HG03045 (cell line): ENCODE results near the gene KAT2A.

ENCODE experiments used
- ATAC-seq: cut with Tn5 transposase; IDR thresholded peaks from one replicate; pipeline ENCODE4 v1.9.1; 2021; ENCODE audit warnings: mild to moderate bottlenecking, moderate library complexity; ENCODE audit not compliant: unreplicated experiment

Gene KAT2A

DNA sequence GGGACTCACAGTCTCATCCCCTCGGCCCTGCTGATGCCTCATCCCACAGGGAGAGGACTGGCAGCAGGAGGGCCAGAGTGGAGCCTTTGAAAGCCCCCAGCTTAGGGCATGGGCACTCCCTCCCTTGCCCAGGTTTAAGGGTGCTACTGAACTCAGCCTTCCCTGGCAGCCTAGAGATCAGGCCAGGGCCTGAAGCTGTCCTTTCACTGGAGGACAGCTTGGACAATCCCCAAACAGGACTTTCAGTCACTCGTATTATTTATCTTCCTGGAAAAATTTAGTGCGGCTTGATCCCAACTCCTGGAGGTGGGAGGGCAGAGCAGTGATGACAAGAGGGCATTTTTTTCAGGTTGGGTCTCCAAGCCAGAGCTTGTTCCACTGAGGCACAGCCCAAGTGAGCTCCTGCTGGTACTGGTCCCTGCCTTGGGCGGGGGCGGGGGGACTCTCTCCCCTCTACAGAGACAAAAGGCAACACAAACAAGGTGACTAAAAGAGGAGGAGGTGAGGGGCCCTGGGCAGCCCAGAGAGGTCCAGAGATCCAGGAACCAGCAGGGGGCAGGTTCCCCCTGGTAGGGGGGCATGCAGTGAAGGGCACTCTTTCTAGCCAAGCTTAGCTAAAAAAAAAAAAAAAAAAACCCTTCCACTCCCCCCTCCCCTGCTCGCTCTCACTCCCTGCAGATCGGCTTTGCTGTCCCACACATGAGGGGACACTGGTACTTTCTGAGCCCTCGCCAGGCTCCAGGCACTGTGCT lies 24.6 kb downstream of the KAT2A start:
- ATAC-seq: no peak

DNA sequence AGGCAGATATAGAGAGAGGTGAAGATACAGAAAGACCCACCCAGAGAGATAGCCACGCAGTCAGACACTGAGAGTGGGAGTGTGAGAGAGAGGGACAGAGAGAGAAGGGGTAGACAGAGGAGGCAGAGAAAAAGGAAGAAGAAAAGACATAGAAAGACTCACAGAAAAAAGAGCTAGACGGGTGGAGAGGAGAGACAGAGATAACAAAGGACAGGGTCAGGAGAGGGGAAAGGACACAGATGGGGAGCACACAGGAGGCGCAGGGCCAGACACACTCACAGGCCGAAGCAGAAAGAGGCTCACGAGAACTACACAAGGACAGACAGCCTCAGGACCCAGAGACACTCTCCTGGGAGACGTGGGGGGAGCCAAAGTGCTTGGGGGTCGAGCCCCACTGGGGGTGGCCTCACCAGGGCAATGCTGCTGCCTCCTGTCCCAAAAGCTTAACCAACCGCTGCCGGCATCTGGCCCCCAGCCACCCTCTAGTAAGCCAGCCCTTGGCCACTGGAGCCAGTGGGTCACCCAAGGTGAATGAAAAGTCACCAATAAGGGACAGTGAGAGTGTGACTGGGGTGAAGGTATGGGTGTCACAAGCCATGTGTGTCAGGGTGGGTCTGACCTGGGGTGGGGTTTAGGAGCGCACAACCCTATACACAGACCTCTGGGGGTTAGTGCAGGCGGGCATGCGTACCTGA lies 26.6 kb downstream of the KAT2A start:
- no peak for ATAC-seq

DNA sequence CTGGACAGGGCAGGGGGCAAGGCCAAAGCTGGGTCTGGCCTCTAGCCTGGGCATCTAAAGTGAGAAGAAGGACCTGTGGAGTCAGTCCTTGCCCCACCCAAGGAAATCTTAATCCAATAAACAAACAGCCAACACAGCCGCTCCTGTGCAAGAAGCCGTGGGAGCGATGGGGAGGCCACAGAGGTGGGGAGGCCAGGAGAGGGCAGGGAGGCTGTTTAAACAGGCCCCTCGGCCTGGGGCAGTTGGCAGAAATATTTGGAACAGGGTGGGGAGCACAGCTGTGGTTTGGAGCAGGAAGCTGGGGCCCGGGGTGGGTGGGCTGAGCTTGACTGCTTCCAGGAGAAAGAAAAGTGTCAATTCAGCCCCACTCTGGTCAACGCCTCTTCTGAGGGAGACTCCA lies 28.2 kb downstream of the KAT2A start:
- ATAC-seq: no peak

DNA sequence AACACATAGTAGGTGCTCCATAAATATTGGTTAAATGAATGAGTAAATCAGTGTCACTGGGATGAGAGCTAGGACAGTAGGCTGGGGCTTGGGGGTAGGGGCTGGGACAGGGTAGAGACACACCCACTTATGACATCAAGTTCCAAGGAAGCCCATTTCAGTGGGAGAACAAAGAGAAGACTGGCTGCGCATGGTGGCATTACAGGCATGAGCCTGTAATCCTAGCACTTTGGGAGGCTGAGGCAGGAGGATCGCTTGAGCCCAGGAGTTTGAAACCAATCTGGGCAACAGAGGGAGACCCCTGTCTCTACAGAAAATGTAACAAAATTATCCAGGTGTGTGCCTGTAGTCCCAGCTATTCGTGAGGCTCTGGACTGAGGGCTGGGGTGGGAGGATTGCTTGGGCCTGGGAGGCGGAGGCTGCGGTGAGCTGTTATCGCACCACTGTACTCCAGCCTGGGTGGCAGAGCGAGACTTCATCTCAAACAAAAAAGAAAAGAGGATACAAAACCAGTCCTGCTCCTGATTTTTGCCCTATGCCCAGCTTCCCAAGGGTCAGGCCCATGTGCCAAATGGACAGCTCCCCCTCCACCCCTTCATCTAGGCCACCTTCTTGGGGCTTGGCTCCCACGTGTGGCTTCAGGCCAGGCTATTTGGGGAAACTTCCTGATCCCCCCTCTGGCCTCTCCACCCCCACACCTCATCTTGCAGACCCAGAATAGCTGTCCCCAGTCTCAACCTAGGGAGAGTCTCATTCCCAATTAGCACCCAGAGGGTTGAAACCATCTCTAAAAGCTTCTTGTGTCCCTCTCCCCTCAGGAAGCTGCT lies 30.0 kb downstream of the KAT2A start:
- ATAC-seq: no peak

DNA sequence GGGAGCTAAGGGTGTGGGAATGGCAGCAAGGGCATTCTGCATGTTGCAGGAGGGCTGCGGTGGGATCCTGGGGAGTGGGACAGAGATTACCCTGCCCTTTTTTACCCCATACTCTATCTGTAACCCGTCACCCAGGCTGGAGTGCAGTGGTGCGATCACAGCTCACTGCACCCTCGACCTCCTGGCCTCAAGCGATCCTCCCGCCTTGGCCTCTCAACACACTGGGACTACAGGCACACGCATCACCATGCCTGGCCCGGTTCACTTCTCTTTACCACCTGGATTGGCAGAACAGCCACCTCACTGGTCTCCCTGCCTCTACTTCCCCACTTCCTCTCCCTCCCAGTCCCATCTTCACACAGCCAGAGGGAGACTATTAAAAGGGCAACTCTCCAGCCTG lies 32.4 kb downstream of the KAT2A start:
- ATAC-seq: no peak

DNA sequence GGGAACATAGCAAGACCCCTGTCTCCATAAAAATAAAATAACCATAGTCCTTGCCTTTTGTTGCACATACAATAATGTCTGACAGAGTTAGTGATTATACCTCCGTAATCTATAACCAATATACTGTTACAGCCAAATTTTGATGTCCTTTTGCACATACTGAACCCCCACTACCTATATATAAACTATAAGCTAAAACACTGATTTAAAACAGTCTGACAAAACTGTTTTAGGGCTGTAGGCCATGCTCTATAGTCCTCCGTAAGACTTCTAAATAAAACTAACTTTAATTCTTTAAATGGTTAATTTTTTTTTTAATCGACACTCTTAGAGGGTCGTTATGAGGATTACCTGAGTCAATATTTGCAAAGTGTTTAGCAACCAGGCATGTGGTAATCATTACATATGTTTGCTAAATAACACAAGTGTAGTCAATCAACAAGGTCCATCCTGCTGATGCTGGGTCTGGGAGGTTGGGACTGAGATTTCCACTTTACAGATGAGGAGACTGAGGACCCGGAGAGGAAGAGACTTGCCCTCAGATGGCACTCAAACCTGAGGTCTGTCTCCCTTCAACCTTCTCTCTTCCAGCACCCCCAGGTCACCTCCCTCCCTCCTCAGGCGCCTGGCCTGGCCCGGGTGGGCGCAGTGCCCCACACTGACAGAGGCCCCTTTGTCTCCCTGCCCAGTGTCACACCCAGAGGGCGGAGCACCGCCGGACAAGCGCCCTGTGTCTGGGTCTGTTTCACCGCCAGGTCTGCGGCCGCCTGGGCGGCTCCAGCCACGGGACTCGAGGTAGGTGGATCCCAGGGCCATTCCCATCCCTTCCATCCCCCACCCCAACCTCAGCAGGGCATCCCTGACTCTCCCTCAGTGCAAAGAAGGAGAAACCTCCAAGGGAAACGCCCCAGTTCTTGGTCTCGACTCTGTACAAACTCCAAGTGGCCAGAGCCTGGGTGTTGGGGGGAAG lies 33.1 kb downstream of the KAT2A start:
- ATAC-seq: no peak

DNA sequence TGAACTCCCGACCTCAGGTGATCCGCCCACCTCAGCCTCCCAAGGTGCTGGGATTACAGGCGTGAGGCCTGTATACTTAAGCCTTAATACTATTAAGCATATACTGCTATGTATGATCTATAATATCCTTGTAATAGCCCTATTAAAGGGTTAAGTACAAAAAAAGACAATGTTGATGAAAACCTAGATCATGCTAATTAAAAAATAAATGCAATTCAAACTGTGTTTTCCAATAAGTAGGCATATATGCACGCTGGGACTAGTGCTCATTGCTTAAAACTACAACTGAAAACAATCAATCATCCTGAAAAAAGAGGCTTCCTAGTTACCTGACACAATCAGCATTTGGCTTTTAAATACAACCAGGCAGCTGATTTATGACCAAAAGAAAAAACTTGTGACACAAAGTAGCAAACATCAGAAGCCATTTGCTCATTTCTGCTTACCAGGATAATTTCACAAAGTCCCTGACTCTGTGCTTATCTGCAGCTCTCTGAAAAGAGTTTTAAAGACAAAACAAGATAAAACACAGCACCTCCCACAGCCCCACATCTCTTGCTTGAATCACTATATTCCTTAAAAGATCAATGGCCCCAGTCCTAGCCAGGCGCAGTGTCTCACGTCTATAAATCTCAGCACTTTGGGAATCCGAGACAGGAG lies 34.0 kb downstream of the KAT2A start:
- no peak for ATAC-seq

DNA sequence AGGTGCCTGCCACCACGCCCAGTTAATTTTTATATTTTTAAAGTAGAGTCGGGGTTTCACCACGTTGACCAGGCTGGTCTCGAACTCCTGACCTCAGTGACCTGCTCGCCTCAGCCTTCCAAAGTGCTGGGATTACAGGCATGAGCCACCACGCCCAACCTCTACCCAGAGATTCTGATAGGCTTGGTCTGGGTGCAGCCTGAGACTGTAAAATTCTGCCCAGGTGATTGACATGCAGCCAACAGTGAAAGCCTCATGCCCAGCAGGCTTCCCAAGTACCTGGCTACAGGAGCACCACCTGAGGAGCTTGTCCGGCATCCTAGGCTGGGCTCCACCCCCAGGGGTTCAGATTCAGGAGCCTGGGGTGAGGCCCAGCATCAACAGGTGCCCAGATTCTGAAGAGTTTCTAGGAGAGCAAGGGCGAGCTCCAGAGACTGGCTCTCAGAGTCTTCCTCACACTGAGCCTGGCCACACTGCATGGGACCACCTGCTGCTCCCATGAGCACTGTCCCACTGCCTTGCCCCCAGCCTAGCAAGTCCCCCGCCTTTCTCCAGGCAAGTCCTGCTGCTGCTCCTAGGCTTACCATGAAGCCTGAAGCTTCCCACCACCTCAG lies 39.5 kb downstream of the KAT2A start:
- ATAC-seq: no peak

DNA sequence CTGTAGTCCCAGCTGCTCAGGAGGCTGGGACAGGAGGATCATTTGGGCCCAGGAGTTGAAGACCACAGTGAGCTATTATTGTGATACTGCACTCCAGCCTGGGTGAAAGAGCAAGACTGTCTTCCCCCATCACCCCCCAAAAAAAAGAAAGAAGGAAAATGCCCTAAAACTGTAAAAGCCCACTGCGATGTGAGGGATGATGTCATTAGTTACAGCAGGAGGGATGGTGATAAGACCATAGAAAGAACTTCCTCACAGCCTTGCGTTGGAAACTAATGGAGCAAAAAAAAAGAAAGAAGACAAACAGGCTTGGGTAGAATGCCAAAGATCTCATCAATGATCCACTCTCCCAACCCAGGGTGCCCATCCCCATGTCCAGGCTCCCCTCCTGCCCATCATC lies 41.6 kb downstream of the KAT2A start:
- ATAC-seq: no peak

DNA sequence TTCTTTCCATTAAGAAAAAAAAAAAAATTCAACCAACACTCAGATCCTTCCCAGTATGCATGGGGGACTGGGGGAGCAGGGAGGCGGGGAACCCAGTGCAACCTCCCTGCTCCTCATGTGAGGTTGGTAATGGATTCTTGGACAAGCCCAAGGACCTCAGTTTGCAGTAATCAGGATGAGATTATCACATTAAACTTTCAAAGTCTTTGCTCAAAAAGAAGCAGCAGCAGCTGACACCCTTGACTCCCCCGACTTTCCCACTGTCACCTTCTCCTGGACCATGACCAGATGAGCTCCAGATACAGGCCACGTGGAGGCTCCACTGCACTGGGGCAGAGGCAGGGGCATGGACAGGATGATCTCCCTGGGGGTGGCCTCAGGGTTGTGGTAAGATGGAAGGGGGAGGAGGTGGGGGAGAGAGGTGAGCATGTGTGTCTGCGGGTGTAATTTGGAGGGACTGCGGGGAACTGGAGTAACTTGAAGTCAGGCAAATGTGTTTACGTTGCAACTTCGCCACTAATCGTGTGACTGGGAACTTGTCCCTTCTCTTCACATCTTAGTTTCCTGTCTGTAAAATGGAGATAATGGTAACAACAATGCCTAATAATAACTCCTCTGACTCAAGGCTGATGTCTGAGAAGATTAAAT lies 42.6 kb downstream of the KAT2A start:
- ATAC-seq: no peak

DNA sequence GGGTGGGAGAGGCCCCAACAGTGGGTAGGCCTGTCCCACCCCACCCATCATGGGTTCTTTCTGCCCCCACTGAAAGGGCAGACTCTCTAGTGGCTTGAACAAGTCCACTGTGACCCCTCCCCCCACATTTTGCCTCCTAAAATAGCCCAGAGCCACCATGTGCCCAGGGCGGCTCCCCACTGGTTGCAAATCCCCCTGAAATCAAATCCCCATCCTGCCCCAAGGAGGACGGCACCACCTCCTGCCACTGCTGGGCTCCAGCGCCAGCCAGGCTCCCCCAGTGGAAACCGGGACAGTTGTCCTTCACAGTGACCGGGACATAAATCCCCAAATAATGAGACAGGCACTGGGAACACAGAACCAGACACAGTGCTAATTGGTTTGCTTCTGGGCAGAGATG lies 43.4 kb downstream of the KAT2A start:
- ATAC-seq: no peak

DNA sequence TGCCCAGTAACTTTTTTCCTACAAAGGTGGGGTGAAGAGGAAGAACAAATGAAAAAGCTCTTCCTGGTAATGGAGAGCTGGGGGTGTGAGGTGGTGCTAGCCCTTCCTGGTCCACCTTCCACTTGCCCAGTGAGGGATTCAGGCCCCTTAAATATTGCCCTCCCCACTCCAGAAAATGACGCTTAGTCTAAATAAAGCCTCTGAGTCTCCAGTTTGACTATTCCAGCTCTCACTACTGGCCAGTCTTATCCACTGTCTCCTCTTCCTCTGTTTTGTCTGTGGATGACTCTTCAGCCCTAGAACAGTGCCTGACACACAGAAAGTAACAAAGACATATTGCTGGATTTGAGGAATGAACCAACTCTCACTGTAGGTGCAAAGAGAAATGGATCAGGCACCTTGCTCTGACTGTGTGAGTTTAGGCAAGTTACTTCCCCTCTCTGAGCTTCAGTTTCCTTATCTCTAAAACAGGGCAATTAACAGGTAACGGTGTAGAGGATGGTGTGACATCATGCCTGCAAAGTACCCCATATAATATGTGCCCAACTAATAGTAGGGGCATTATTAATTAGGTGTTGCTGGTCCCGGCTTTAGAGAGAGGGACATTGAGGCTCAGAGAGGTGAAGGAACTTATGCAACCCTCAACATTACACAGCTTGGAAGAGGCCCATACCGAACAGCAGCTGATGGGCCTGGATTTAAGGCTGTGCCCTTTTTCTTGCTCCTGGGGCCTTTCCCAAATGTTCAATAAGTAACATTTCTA lies 44.2 kb downstream of the KAT2A start:
- no peak for ATAC-seq

DNA sequence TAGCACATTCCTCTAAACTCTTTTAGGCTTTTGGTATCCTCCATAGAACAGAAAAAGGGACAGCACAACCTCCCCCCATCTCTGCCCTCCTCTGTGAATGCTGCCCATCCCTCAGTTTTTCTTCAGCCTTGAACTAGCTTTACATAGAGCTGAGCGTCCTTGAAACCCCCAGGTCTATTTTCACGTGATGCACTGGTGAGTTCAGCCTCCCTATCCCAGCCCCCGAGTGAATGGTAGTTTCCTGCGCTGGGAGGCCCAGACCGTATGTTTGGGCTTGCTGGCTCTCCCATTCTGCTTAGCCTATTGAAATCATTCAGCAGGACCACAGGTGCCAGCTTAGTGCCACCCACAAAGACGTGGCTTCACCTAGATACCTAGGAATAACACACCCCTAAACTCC lies 45.4 kb downstream of the KAT2A start:
- no peak for ATAC-seq

DNA sequence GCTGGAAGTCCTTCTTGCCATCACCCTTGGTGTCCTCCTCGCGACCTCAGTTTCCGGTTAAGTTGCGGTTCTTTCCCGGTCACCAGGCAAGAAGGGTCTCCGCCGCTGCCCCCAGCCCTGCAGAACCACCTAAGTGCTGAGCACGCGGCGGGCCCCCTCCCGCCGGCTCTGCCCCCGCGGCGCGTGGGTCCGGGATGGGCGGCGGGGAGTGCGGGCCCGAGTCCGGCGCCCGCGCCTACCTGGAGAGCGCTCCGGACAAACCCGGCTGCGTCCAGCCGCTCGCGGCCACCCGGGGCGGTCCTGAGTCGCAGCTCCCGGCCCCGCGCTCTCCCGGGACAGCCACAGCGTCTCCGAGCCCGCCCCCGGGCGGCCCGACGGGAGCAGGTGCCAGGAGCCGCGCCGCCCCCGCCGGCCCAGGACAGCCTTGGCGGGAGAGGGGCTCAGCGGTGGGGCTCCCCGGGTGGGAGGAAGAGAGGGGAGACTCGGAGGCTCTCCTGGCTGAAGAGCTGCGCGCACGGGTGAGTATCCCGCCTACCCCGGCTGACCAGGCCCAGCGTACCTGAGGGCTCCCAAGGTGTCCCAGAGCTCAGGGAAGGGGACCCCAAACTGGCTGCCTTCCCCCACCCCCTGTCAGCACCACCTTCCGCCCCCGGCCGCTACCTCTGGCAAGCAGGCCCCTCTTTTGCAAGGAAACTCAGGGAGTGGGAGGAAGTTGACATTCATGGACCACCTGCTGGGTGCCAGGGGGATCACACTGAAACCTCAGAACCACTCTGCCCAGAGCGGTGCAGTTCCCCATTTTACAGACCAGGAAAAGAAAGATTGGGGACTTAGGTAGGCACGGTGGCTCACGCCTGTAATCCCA lies 48.6 kb downstream of the KAT2A start:
- ATAC-seq: no peak

DNA sequence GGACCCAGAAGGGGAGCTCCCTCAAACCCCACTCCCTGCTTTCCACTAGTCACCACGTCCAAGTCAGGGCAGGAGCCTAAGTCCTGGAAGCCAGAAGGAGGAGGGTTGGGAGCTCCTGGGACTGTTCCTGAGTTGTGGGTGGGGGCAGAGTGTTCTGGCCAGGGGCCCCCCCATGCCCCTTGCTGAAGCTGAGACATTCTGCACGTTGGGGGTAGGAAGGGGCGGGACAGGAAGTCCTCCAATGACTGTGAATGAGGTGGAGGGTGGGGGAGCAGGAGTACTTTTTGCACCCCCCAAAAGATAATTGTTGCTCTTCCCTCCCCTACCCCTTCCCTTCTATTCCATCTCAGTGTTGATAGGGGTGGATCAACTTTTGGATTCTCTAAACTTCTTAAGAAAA lies 49.4 kb downstream of the KAT2A start:
- no peak for ATAC-seq

DNA sequence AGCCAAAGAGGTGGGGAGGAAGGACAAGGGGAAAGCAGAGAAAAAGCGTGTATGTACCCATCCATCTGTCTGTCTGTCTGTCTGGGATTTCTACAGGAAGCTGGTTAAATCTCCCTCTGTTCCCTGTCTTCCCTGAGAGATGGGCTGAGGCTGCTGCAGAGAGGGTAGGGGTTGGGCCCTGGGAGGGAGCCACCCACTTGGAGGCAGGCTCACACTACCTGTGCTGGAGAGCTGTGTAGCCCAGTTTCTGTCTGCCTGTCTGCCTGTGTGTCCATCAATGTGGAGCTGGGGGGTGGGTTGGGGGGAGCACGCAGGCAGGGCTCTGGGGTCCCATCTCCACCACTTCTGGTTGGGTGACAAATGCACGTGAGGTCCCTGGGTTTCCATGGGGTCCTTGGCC lies 52.2 kb downstream of the KAT2A start:
- ATAC-seq: no peak

DNA sequence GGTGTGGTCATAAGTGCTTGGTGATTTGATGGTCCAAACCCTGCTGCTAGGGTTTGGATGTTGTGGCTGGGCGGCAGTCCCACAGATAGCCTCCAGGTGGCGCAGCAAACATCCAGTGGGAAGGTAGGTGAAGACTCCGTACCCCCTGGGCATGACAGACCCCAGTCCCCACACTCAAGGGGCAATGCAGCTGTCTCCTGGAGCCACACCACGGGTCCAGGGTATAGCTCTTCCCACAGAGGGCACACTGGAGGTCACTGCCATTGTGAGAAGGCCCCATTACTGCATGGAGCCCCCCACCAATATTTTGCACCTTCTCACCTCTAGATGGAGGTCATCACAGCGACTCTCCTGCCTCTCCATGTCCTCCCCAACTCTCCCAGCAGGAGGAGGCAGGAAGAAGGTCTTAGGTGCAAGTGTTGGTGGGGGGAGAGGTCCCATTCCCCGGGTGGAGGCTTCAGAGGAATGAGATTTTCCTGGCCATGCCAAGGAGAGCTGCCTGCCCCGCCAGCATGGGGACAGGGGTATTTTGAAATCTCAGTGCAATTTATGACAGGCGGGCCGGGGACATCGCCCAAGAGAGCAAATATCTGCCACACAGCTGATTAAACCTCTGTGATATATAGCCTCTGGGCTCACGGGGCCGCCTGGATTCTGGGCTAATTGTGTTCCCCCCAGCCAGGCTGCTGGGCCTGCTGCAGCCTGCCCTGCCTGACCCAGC lies 53.6 kb downstream of the KAT2A start:
- no peak for ATAC-seq
